Adrenal gland (tissue), 5 donors: ENCODE data around the gene RTN4IP1.

Experiments
- POLR2A ChIP-seq, 2 donors: fragments of 450-650 bp; IDR thresholded peaks; one replicate each; pipeline ENCODE4 v1.6.1; 2017; ENCODE audit warnings: antibody characterized with exemption in 2 of 2, mild to moderate bottlenecking in 2 of 2, moderate library complexity in 1 of 2
- TF ChIP-seq, protein P1 (sequence below), 6 experiments: fragments of 450-650 bp in 4 of 6; fragments of 200-600 bp in 2 of 6; sonication (generic) in 1 of 6; IDR thresholded peaks; 1 replicate in 5 of 6; 2 replicates in 1 of 6; pipeline versions ENCODE4 v1.5.1 to v1.8.0; 2016 to 2021; ENCODE audit warnings: antibody characterized with exemption in 6 of 6, mild to moderate bottlenecking in 2 of 6, moderate library complexity in 1 of 6
- donor health status: DM: no; HTN: no; CAD: no.

GRCh38 chr6:106611030-106611429 is 18.3 kb downstream of the RTN4IP1 start:
- no peak for TF ChIP-seq POLR2A (IDR thresholded peaks at IDR 0.05)
- TF ChIP-seq, protein P1, sequence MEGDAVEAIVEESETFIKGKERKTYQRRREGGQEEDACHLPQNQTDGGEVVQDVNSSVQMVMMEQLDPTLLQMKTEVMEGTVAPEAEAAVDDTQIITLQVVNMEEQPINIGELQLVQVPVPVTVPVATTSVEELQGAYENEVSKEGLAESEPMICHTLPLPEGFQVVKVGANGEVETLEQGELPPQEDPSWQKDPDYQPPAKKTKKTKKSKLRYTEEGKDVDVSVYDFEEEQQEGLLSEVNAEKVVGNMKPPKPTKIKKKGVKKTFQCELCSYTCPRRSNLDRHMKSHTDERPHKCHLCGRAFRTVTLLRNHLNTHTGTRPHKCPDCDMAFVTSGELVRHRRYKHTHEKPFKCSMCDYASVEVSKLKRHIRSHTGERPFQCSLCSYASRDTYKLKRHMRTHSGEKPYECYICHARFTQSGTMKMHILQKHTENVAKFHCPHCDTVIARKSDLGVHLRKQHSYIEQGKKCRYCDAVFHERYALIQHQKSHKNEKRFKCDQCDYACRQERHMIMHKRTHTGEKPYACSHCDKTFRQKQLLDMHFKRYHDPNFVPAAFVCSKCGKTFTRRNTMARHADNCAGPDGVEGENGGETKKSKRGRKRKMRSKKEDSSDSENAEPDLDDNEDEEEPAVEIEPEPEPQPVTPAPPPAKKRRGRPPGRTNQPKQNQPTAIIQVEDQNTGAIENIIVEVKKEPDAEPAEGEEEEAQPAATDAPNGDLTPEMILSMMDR (IDR thresholded peaks at IDR 0.05): no peak
